OCI-LY7 (cell line): ENCODE measurements around the gene DNAL1. TPM values are rescaled to one million over a fixed set of nuclear protein-coding genes. Genes with fewer than 3 reads are reported as not detected.

Experiments
- BruUV-seq: library from RNA; stranded (reverse); fragments of 400-500 nt; replicated peaks from 2 replicates; lab custom pipeline; 2021; lab: Mats Ljungman, UMichigan
- CTCF ChIA-PET: fragments of 300-600 bp; sonication (Branson Sonifier 250); formaldehyde crosslinking; loops from one replicate; lab custom pipeline; 2022; ENCODE audit warnings: antibody characterized with exemption; ENCODE audit not compliant: unreplicated experiment; lab: Charles Lee
- POLR2A ChIA-PET: fragments of 300-600 bp; sonication (Branson Sonifier 250); formaldehyde crosslinking; loops from one replicate; lab custom pipeline; 2022; ENCODE audit warnings: antibody characterized with exemption; lab: Charles Lee
- DNase-seq: peaks from one replicate; pipeline ENCODE4 v3.0.0-alpha.2; 2015; ENCODE audit warnings: low spot score
- H2AFZ ChIP-seq: fragments of 200-600 bp; sonication (generic), shearing (Covaris generic); 2 replicates; pipeline ENCODE4 v1.6.1; 2014; ENCODE audit warnings: mild to moderate bottlenecking, antibody characterized with exemption, low read length, moderate library complexity
- H3K27ac ChIP-seq: fragments of 200-600 bp; sonication (generic); 2 replicates; pipeline ENCODE4 v1.5.1; 2014; ENCODE audit warnings: mixed run types, low read depth, mild to moderate bottlenecking, moderate library complexity, low read length, inconsistent platforms; ENCODE audit not compliant: poor library complexity, severe bottlenecking
- H3K36me3 ChIP-seq: fragments of 200-600 bp; sonication (generic); 2 replicates; pipeline ENCODE4 v1.6.1; 2014; ENCODE audit warnings: mild to moderate bottlenecking, antibody characterized with exemption, low read length, moderate library complexity, mixed read lengths; ENCODE audit not compliant: insufficient read depth
- H3K4me1 ChIP-seq: fragments of 200-600 bp; sonication (generic); 2 replicates; pipeline ENCODE4 v1.5.1; 2014; ENCODE audit warnings: mild to moderate bottlenecking, low read length; ENCODE audit not compliant: insufficient read depth, poor library complexity, severe bottlenecking
- H3K4me2 ChIP-seq: fragments of 200-600 bp; sonication (generic); 2 replicates; pipeline ENCODE4 v1.6.1; 2014; ENCODE audit warnings: mild to moderate bottlenecking, low read length
- H3K4me3 ChIP-seq: fragments of 200-600 bp; sonication (generic); 2 replicates; pipeline ENCODE4 v1.5.1; 2014; ENCODE audit warnings: mild to moderate bottlenecking, low read depth, low read length; ENCODE audit not compliant: poor library complexity, severe bottlenecking
- H3K79me2 ChIP-seq: fragments of 200-600 bp; sonication (generic); 2 replicates; pipeline ENCODE4 v1.6.1; 2016; ENCODE audit warnings: low read depth, mild to moderate bottlenecking, low read length, moderate library complexity, mixed read lengths; ENCODE audit not compliant: insufficient read depth
- H3K9me2 ChIP-seq: fragments of 200-600 bp; sonication (generic); 2 replicates; pipeline ENCODE4 v1.6.1; 2016; ENCODE audit warnings: mild to moderate bottlenecking, low read length, mixed read lengths; ENCODE audit not compliant: insufficient read depth
- H3K9me3 ChIP-seq: fragments of 200-600 bp; sonication (generic); 2 replicates; pipeline ENCODE4 v1.6.1; 2014; ENCODE audit warnings: mild to moderate bottlenecking, mixed run types, low read length, mixed read lengths
- H4K20me1 ChIP-seq: fragments of 200-600 bp; sonication (generic); 2 replicates; pipeline ENCODE4 v1.6.1; 2014; ENCODE audit warnings: mild to moderate bottlenecking, antibody characterized with exemption, low read length, moderate library complexity, mixed read lengths; ENCODE audit not compliant: insufficient read depth
- CTCF ChIP-seq: fragments of 200-600 bp; sonication (generic); conservative IDR thresholded peaks from 2 replicates; pipeline ENCODE4 v1.5.1; 2014; ENCODE audit warnings: mild to moderate bottlenecking, antibody characterized with exemption, low read length, moderate library complexity, mixed read lengths
- EZH2phosphoT487 ChIP-seq: fragments of 200-600 bp; sonication (generic); IDR thresholded peaks from 2 replicates; pipeline ENCODE4 v1.6.1; 2018; ENCODE audit warnings: low read depth, borderline replicate concordance, mild to moderate bottlenecking, mixed run types, antibody characterized with exemption, low read length, moderate library complexity, mixed read lengths
- intact Hi-C: fragments of 100-400 bp; cut with micrococcal nuclease; formaldehyde crosslinking; loops from one replicate; pipeline ENCODE4 v1.10.0; 2022; ENCODE audit not compliant: unreplicated experiment
- total RNA-seq, 2 experiments: library from RNA; depleted of rRNA in 1 of 2; stranded (reverse); fragments of >200 nt in 1 of 2; shearing (Covaris generic) in 1 of 2; gene quantifications; 2 replicates each; pipeline ENCODE4 v1.2.3, GENCODE V29; 2014 to 2022

The DNAL1 gene
- total RNA-seq, 2 experiments from 2014 or later, result 5.6 to 7.5 TPM

GRCh38 chr14:73749706-73750530, 105.1 kb downstream of the DNAL1 start:
- Histone ChIP-seq H3K4me1 (peaks cover 100% of the 10 kb centered on the region), H2AFZ (no peak overlapping the region), H3K79me2 (peaks cover 100% of the 10 kb centered on the region), H3K9me2 (no peaks in the 10 kb centered on the region), H3K4me3 (no peak overlapping the region), H3K36me3 (peaks cover 43% of the 10 kb centered on the region), H3K4me2 (peak overlapping the region; percentile 99; the same call in 1 of the 2 replicates), H4K20me1 (peaks cover 82% of the 10 kb centered on the region), H3K27ac (no peak overlapping the region), H3K9me3 (no peaks in the 10 kb centered on the region)
- ChIA-PET POLR2A (interaction anchor here (0.6 to 1.5 kb wide), 4 partner anchors 10 to 1100 kb away, joined by 3 to 4 read pairs (median 3); a partner anchor contains a TSS), CTCF (interaction anchor here (1.0 kb wide), 1 partner anchor 22 kb away, joined by 4 read pairs; no protein-coding TSS in a partner anchor)
- DNase-seq, result no peak
- TF ChIP-seq CTCF, result no peak
- TF ChIP-seq EZH2phosphoT487, result no peak
- BruUV-seq, result no TSS peak
- intact Hi-C loops, result no loop called here

GRCh38 chr14:73750531-73750901, 105.7 kb downstream of the DNAL1 start:
- H3K4me3 ChIP-seq, result no peak overlapping the region
- intact Hi-C loops, result no loop called here
- CTCF ChIA-PET, result no interaction called here
- H3K4me2 ChIP-seq, result peak overlapping the region; percentile 99; the same call in 1 of the 2 replicates
- H3K79me2 ChIP-seq, result peaks cover 100% of the 10 kb centered on the region
- H3K4me1 ChIP-seq, result peaks cover 100% of the 10 kb centered on the region
- TF ChIP-seq CTCF, result no peak
- TF ChIP-seq EZH2phosphoT487, result no peak
- DNase-seq, result no peak
- peaks cover 43% of the 10 kb centered on the region for H3K36me3 ChIP-seq
- H4K20me1 ChIP-seq, result peaks cover 83% of the 10 kb centered on the region
- no TSS peak for BruUV-seq
- POLR2A ChIA-PET, result no interaction called here
- no peak overlapping the region for H3K27ac ChIP-seq
- no peak overlapping the region for H2AFZ ChIP-seq
- H3K9me3 ChIP-seq, result no peaks in the 10 kb centered on the region
- H3K9me2 ChIP-seq, result no peaks in the 10 kb centered on the region
